ENCODE results near the gene CREB3L1. TPM values are rescaled to one million over a fixed set of nuclear protein-coding genes. Genes with fewer than 3 reads are reported as not detected.

Gene CREB3L1
- total and polyA plus RNA-seq, 2 of the 13 experiments (the other 11 are each of a cell fraction or from before 2014, with no cell fraction given), result not detected

DNA sequence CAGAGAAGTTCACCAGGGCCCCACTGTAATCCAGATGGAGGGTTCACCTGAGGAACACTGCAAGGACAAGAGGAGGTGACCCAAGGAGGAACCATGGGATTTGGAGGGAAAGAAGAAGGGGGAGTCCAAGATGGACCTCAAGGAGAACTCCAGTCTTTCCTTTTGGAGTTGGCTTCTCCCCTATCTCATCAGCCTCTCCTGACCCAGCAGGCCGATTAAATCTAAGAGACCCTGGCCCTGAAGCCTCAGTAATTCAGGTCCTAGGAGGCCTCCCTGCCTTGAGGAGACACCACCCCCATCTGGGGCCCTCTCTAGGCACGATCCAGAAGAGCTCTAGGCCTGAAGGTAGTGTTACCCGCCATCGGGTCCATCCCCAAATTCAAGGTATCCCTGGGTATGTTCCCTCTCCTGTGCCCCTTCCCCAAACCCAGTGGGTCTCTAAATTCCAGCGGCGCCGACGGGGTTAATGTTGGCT, 54.7 kb downstream of the CREB3L1 start:
- Histone ChIP-seq H3K36me3 (replicated peaks in 1 of 2; ENCODE audit: control insufficient read depth in 1 of 2, insufficient read depth in 2 of 2, low read length in 2 of 2) (no peaks in the 10 kb centered on the region), H3K9me3 (ENCODE audit: low read length) (no peaks in the 10 kb centered on the region), H3K4me1 (ENCODE audit: insufficient read depth, low read length) (0 out of 2 replicates have a peak, but pooled peaks cover 4% of the 10 kb centered on the region), H3K4me3 (replicated peaks in 1 of 3; ENCODE audit: insufficient read depth in 1 of 3, low read depth in 2 of 3, low read length in 3 of 3) (peak overlapping the region in 1 of 3 experiments; percentile 65; a peak in 1 of 6 replicates), H3K27me3 (ENCODE audit: control insufficient read depth in 1 of 2, insufficient read depth in 2 of 2, low read length in 2 of 2) (peaks cover 21 to 85% of the 10 kb centered on the region in 2 experiments), H3K27ac (ENCODE audit: extremely low read length, insufficient read depth, low read length) (no peak overlapping the region), H3K4me2 (ENCODE audit: low read depth, low read length) (peak overlapping the region; percentile 66), H2AFZ (ENCODE audit: low read length) (no peak overlapping the region), H4K20me1 (ENCODE audit: insufficient read depth, low read length) (peaks cover 7% of the 10 kb centered on the region; the same call in 1 of the 2 replicates), H3K79me2 (ENCODE audit: insufficient read depth, low read length) (no peaks in the 10 kb centered on the region), H3K9ac (ENCODE audit: insufficient read depth, low read depth, low read length) (no peak overlapping the region)
- no TSS peak for BruUV-seq (replicated peaks)
- FAIRE-seq (no peak), ATAC-seq (no peak), DNase-seq (ENCODE audit: low spot score) (no peak)
- ChIA-PET CTCF (ENCODE audit: low intra/inter-chr PET ratio, low total read pairs) (no interaction called here), POLR2A (no interaction called here)
- 25% methylated on average over 4 of the region's 8 CpGs for WGBS (ENCODE audit: low lambda C conversion rate)
- intact Hi-C loops (cut with micrococcal nuclease; ENCODE audit: unreplicated experiment) (no loop called here), in situ Hi-C loops (cut with HindIII; ENCODE audit: extremely low pct_ligation_motif_present, low pct_unique_long_range_greater_than_20kb) (no loop called here)
- peak; percentile 81 for TF ChIP-seq ZNF652 (CRISPR knock-in tag; IDR thresholded peaks at IDR 0.05; ENCODE audit: borderline replicate concordance, low read depth)
- TF ChIP-seq ZNF660 (CRISPR knock-in tag; IDR thresholded peaks at IDR 0.05; ENCODE audit: borderline replicate concordance, low read depth), result no peak
- TF ChIP-seq CHD2 (IDR thresholded peaks at IDR 0.05; ENCODE audit: low read depth, low read length), result no peak
- TF ChIP-seq ZNF10 (CRISPR knock-in tag; IDR thresholded peaks at IDR 0.05; ENCODE audit: borderline replicate concordance, low read depth), result no peak
- no peak for TF ChIP-seq NKX3-1 (CRISPR knock-in tag; IDR thresholded peaks at IDR 0.05)
- no peak for TF ChIP-seq ZNF446 (CRISPR knock-in tag; IDR thresholded peaks at IDR 0.05)

- WGBS (ENCODE audit: low lambda C conversion rate), result 0% methylated on average over 8 of the region's 99 CpGs
- DNase-seq (ENCODE audit: low spot score), result no peak
- no TSS peak for BruUV-seq (replicated peaks)
- H3K4me1 ChIP-seq (ENCODE audit: insufficient read depth, low read length), result 0 out of 2 replicates have a peak, but pooled peaks cover 4% of the 10 kb centered on the region
- CTCF ChIA-PET (ENCODE audit: low intra/inter-chr PET ratio, low total read pairs), result no interaction called here
- no peaks in the 10 kb centered on the region for H3K9me3 ChIP-seq (ENCODE audit: low read length)
- ATAC-seq, result peak; percentile 74
- no peak for FAIRE-seq
- H3K4me2 ChIP-seq (ENCODE audit: low read depth, low read length), result peak overlapping the region; percentile 66
- H3K79me2 ChIP-seq (ENCODE audit: insufficient read depth, low read length), result no peaks in the 10 kb centered on the region
- H2AFZ ChIP-seq (ENCODE audit: low read length), result no peak overlapping the region
- H3K27ac ChIP-seq (ENCODE audit: extremely low read length, insufficient read depth, low read length), result no peak overlapping the region
- peaks cover 21 to 86% of the 10 kb centered on the region in 2 experiments for H3K27me3 ChIP-seq (ENCODE audit: control insufficient read depth in 1 of 2, insufficient read depth in 2 of 2, low read length in 2 of 2)
- peak overlapping the region; percentile 26 to 65 (median 39); a peak in 4 of 6 replicates for H3K4me3 ChIP-seq (replicated peaks in 1 of 3; ENCODE audit: insufficient read depth in 1 of 3, low read depth in 2 of 3, low read length in 3 of 3)
- in situ Hi-C loops (cut with HindIII; ENCODE audit: extremely low pct_ligation_motif_present, low pct_unique_long_range_greater_than_20kb) (no loop called here), intact Hi-C loops (cut with micrococcal nuclease; ENCODE audit: unreplicated experiment) (no loop called here)
- POLR2A ChIA-PET, result no interaction called here
- H4K20me1 ChIP-seq (ENCODE audit: insufficient read depth, low read length), result peaks cover 7% of the 10 kb centered on the region; the same call in 1 of the 2 replicates
- H3K9ac ChIP-seq (ENCODE audit: insufficient read depth, low read depth, low read length), result no peak overlapping the region
- no peaks in the 10 kb centered on the region for H3K36me3 ChIP-seq (replicated peaks in 1 of 2; ENCODE audit: control insufficient read depth in 1 of 2, insufficient read depth in 2 of 2, low read length in 2 of 2)
- TF ChIP-seq ZNF614 (CRISPR knock-in tag; IDR thresholded peaks at IDR 0.05; ENCODE audit: borderline replicate concordance) (no peak), NONO (IDR thresholded peaks at IDR 0.05) (no peak), NONO (CRISPR knock-in tag; conservative IDR thresholded peaks at IDR 0.05) (0 out of 2 replicates have a peak, but pooled peaks have one; percentile 22), ONECUT2 (CRISPR knock-in tag; IDR thresholded peaks at IDR 0.05) (no peak), EZH2 (conservative IDR thresholded peaks at IDR 0.05; ENCODE audit: low read depth, low read length) (0 out of 2 replicates have a peak, but pooled peaks have one; percentile 63), TFAP4 (IDR thresholded peaks at IDR 0.05; ENCODE audit: borderline replicate concordance, low read depth) (no peak), DNMT3B (CRISPR knock-in tag; conservative IDR thresholded peaks at IDR 0.05) (no peak)
- TF ChIP-seq, protein P1, sequence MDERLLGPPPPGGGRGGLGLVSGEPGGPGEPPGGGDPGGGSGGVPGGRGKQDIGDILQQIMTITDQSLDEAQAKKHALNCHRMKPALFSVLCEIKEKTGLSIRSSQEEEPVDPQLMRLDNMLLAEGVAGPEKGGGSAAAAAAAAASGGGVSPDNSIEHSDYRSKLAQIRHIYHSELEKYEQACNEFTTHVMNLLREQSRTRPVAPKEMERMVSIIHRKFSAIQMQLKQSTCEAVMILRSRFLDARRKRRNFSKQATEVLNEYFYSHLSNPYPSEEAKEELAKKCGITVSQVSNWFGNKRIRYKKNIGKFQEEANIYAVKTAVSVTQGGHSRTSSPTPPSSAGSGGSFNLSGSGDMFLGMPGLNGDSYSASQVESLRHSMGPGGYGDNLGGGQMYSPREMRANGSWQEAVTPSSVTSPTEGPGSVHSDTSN (CRISPR knock-in tag; IDR thresholded peaks at IDR 0.05), result 0 out of 2 replicates have a peak, but pooled peaks have one; percentile 34
Measured at GRCh38 chr11:46332568-46333393, 55.3 kb downstream of the CREB3L1 start.
